Activated gamma-delta T cell (primary cell): ENCODE data around the gene EFNB3.

Source experiments
- DNase-seq: peaks from one replicate; lab custom pipeline; 2025; lab: John Stamatoyannopoulos, UW
- total RNA-seq, 2 donors: gene quantifications; one replicate each; lab custom pipeline; 2026; lab: John Stamatoyannopoulos, UW

EFNB3 gene, protein sequence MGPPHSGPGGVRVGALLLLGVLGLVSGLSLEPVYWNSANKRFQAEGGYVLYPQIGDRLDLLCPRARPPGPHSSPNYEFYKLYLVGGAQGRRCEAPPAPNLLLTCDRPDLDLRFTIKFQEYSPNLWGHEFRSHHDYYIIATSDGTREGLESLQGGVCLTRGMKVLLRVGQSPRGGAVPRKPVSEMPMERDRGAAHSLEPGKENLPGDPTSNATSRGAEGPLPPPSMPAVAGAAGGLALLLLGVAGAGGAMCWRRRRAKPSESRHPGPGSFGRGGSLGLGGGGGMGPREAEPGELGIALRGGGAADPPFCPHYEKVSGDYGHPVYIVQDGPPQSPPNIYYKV
- total RNA-seq: 0 to 0.17 reads per million in 2 donors

DNA sequence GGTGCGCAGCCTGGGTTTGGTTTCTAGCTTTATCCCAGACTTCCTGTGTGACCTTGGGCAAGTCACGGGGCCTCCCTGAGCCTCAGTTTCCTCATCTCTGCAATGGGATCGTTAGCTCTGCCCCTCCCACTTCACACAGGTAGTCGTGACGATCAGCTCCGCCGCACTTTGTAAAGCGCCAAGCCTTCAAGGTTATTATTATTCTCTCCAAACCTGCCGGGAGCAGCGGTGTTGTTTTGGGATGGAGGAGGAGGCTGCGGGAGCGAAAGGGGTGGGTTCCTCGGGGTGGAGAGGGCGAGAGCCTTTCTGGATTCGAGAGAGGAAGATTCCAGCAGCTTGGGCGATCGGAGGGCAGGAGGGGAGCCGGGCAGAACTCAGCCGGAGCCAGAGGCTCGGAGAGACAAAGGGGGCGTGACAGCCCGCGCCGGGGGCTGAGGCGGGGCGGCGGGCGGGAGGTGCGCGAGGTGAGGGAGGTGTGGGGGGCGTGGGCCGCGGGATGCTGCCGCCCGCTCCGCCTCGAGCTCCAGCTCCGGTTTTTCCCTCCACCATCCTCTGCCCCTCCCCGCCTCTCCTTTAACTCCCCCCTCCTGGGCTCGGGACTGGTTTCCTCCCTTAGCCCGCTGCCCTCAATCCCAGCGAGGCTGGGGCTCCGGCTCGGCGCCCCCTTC lies at the start of gene EFNB3:
Gene EFNB3 (plus strand): TSS at position 602 of the 668 bp plus-strand sequence. CDS start 397 bp downstream, outside the sequence.
- no peak for DNase-seq

DNA sequence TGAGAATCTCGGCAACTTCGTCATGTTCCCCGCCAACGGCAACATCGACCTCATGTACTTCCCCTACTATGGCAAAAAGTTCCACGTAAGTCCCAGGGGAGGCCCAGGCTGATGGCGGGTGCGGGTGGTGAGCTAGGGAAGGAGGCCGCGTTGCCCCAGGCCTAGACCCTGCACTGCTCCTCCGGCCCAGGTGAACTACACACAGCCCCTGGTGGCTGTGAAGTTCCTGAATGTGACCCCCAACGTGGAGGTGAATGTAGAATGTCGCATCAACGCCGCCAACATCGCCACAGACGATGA lies 49.5 kb upstream of the EFNB3 start:
- DNase-seq: no peak

DNA sequence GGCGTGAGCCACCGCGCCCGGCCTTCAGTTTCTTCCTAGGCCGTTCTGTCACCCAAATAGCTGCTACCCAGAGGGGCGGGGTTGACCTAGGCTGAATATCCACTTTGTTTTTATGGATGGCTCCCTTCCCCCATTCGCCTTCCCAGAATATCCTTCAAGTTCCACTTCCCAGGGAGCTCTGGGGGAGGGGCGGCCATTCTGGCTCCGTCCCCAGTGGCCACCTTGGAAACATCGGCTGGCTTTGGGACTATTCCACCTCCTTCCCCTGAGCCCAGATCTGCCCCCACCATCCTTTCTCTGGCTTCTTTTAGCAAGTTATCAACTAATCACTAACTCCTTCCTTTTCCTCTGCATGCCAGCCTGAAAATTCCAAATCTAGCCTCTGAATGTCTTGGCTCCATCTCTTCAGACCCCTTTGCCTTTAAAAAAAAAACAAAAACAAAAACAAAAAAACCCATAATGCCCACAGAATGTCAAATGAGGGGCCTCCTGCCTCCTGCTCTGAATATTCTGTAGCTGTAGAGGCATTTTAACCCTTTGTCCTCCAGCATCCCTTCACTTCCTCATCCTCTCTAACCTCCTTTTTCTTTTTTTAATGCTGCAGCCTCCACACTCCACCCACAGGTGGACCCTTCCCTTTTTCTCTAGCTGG lies 47.9 kb upstream of the EFNB3 start:
- DNase-seq: no peak

DNA sequence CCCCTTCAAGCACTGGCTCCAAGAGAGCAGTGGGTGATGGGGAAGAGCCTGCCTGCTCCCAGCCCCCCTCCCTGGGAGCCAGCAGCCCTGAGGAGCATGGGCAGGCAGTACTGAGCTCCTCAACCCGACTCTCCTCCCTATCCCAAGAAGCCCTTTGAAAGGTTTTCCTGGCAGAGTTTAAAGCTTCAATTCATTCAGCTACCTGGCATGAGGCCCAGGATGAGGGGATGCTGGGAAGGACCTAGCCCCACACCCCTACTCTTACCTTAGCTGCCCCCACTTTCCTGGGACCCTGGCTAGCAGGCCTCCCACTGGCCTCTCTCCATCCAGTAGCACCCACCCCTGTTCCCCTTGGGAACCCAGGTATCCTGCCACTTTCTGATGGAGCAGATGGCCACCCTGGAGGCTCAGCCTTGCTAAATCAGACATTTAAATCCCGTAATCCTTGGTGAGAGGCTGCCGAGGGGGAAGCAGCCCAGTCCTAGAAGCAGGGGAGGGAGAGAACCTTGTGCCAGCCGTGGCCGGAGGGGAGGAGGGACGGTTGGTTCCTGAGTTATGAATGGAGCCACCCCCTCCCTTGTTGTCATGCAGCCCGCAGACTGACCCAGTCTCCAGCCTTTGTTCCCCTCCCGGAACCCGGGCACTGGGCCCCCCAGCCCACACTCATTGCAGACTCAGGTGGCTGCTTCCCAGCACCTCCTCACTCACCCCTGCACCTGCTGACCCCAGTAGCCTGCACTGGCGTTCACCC lies 37.2 kb upstream of the EFNB3 start:
- DNase-seq: no peak

DNA sequence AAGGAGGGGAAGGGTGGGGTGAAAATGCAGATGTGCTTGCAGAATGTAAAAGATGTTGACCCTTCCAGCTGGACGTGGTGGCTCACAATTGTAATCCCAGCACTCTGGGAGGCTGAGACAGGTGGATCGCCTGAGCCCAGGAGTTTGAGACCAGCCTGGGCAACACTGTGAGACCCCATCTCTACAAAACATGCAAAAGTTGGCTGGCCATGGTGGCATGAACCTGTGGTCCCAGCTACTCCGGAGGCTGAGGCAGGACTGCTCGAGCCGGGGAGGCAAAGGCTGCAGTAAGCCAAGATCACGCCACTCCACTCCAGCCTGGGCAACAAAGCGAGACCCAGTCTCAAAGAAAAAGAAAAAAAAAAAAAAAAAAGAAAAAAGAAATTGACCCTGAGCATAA lies 36.5 kb upstream of the EFNB3 start:
- DNase-seq: no peak

DNA sequence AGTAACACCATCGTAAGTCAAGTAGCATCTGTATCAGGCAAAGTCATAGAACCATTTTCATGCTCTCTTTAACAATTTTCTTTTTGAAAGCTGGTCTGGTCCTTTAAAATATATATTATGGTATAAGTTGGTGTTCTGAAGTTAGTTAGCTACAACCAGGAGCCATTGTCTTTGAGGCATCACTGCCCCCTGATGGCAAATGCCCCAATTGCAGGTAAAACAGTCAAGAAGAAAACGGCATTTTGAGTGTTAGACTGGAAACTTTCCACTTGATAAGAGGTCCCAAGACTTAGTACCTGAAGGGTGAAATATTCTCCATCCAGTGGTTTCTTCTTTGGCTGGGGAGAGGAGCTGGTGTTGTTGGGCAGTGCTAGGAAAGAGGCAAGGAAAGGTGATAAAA lies 31.8 kb upstream of the EFNB3 start:
- no peak for DNase-seq

DNA sequence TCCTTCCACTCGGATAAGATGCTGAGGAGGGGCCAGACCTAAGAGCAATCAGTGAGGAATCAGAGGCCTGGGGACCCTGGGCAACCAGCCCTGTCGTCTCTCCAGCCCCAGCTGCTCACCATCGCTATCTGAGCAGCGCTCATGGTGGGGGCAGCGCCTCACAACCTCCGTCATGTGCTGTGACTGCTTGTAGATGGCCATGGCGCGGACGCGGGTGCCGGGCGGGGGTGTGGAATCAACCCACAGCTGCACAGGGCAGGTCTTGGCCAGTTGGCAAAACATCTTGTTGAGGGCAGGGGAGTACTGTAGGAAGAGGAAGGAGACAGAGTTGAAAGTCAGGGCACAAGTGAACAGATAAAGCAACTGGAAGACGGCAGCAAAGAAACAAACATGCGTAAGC lies 30.1 kb upstream of the EFNB3 start:
- no peak for DNase-seq

DNA sequence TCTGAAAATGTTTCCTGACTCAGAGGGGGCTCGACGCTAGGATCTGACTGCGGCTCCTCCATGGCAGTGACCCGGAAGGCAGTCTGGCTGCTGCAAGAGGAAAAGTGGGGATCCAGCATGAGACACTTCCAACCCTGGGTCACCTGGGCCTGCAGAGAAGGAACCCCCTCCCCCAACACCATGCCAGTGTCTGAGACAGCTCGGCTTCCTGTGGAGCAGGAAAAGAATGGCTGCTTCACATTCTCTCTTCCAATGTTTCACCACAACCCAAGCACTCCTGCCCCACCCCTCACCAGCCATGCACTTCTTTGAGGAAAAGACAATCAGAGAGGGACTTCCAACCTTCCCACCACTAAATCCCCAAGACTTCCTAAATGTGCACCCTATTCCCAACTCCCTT lies 28.5 kb upstream of the EFNB3 start:
- no peak for DNase-seq

DNA sequence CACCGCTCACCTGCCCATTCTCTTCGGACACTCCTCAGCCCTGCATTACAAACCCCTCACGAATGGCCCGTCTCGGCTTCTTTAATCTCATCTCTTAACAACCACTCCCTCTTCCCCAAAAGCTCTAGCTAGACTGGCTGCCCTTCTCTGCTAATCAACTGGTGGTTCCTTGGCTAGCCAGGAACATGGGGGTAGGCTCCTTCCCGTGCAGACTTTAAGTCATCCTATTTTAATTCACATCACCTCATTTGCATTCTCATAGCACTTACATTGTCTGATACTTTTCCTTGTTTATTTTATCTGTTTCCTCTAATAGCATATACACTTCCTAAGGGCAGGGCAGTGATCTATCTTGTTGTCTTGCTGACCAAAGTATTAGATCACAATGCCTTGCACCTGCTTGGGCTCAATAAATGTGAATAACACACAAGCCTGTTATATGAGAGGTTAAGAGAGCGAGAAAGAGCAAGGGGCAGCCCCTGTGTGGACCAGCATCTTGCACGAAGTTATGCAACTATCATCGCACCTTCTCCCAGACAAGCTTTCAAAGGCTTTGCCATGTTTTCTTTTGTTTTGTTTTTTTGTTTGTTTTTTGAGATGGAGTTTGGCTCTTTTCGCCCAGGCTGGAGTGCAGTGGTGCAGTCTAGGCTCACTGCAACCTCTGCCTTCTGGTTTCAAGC lies 27.5 kb upstream of the EFNB3 start:
- no peak for DNase-seq

DNA sequence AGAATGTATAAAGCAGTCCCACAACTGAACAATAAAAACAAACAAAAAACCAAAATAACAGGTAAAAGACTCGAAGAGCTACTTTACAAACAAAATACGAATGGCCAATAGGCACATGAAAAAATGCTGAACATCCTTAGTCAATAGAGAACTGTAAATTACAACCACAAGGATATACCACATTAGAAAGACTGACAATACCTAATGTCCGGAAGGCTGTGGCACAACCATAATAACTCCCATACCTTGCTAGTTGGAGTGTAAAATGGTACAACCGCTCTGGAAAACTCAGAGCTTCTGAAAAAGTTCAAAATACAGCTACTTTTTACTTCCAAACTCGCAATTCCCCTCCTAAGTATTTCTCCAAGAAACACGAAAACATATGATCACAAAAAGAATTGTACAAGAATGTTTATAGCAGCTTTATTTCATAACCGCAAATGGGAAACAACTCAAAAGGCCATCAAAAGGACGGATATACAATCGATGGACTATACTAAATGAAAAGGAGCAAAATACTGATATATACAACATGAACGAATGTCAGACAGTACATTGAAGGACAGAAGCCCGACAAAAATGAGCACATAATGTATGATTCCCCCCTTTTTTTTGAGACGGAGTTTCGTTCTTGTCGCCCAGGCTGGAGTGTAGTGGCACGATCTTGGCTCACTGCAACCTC lies 20.0 kb upstream of the EFNB3 start:
- DNase-seq: no peak

DNA sequence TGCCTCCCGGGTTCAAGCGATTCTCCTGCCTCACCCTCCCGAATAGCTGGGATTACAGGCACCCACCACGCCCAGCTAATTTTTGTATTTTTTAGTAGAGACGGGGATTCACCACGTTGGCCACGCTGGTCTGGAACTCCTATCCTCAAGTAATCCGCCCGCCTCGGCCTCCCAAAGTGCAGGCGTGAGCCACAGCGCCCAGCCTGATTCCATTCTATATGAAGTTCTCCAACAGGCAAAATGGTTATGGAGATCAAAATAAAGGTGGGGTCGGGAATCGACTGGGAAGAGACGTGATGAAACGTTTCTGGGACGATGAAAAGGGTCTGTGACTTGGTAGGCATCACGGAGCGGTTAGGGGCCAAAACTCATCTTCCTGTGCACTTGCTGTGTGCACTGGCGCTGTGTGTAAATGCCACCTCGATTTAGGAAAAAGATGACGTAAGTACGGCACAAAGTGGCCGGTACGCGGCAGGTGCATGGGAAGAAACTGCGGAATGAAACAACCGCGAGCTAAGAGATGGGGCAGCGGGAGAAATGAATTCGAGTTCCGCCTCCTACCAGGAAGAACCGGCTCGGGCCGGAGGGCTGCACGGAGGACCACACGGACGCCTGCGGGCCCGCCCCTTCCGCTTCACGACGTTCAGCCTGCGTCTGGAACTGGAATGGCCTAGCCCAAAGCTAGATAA lies 19.3 kb upstream of the EFNB3 start:
- peak; percentile 79 for DNase-seq

DNA sequence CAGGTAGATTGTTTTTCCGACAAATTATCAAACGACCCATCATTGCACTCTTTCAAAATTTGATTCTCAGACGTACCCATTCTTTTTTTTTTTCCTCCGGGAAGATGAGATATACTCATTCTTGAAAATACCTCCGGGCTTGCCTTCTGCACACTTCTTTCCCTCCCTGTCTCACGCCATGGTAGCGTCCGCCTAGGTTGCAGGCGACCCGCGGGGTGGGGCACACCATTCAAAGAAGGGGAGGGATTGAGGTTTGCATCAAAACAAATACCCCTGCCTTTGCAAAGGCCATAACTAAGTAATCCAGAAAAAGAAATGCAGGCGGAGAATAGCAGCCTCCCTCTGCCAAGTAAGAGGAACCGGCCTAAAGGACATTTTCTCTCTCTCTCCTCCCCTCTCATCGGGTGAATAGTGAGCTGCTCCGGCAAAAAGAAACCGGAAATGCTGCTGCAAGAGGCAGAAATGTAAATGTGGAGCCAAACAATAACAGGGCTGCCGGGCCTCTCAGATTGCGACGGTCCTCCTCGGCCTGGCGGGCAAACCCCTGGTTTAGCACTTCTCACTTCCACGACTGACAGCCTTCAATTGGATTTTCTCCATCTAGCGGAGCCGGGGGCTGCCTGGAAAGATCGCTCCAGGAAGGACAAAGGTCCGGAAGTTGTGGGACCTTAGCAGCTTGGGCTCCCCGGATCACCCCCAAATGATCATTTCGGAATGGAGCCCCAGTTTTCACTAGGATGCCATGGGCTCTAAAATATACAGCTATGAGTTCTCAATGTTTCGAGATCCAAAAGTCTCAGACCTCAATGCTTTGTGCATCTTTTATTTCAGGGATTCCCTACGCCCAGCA lies 18.6 kb upstream of the EFNB3 start:
- peak; percentile 47 for DNase-seq

DNA sequence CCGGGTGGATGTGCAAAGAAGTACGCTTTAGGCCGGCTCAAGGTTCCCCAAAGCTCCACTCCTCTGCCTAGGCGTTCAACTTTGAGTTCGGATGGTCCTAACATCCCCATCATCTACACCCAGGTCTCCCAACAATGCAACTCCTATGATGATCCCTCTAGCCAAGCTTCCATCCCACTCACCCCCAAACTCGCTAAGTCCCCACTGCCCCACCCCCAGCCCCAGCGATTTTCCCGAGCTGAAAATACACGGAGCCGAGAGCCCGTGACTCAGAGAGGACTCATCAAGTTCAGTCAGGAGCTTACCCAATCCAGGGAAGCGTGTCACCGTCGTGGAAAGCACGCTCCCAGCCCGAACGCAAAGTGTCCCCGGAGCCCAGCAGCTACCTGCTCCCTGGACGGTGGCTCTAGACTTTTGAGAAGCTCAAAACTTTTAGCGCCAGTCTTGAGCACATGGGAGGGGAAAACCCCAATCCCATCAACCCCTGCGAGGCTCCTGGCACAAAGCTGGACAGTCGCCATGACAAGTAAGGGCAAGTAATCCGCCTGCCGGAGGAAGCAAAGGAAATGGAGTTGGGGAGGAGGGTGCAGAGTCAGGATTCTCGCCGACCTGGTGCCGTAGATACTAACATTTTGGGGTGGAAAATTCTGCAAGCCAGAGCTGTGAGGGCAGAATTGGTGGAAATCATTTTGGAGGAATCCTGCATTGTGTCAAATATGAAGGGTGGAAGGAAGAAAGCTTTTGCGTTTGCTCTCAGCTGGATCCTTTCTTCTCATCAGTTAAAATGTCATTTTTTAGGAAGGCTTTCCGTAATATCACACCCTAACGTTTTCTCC lies 17.7 kb upstream of the EFNB3 start, which contains the start of gene TP53:
Gene TP53 (minus strand): TSS at position 419 of the 836 bp plus-strand sequence. CDS start 10,896 bp downstream, outside the sequence.
- no peak for DNase-seq

DNA sequence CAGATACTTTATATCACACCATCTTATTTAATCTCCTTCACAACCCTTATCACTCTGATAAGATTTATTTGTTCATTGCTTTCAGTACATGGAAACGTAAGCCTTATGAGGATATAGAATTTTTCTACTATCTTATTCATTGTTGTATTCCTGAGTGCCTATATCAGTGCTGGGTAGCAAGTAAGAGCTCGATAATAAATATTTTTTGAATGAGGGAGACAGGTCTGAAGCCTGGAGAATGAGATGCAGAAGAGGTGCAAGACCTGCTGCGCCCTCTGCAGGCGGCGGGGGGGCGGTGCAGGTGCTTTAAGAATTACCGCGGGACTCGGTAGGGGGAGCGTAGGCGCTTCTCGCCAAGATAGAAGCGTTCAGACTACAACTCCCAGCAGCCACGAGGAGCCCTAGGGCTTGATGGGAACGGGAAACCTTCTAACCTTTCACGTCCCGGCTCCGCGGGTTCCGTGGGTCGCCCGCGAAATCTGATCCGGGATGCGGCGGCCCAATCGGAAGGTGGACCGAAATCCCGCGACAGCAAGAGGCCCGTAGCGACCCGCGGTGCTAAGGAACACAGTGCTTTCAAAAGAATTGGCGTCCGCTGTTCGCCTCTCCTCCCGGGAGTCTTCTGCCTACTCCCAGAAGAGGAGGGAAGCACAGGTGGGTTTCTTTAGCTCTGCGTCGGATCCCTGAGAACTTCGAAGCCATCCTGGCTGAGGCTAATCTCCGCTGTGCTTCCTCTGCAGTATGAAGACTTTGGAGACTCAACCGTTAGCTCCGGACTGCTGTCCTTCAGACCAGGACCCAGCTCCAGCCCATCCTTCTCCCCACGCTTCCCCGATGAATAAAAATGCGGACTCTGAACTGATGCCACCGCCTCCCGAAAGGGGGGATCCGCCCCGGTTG lies 16.8 kb upstream of the EFNB3 start, which contains the start of gene WRAP53:
Gene WRAP53 (plus strand): TSS at position 570 of the 900 bp plus-strand sequence. CDS start 172 bp downstream, at position 742.
- DNase-seq: peak; percentile 83

DNA sequence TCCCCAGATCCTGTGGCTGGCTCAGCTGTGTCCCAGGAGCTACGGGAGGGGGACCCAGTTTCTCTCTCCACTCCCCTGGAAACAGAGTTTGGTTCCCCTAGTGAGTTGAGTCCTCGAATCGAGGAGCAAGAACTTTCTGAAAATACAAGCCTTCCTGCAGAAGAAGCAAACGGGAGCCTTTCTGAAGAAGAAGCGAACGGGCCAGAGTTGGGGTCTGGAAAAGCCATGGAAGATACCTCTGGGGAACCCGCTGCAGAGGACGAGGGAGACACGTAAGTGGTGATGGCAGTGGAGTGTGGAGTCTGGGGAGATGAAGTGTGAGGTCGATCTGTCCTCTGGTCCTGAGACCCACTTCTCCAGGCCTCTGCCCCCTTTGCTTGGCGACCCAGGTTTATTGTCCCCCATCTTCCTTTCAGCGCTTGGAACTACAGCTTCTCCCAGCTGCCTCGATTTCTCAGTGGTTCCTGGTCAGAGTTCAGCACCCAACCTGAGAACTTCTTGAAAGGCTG lies 16.1 kb upstream of the EFNB3 start:
- DNase-seq: no peak

DNA sequence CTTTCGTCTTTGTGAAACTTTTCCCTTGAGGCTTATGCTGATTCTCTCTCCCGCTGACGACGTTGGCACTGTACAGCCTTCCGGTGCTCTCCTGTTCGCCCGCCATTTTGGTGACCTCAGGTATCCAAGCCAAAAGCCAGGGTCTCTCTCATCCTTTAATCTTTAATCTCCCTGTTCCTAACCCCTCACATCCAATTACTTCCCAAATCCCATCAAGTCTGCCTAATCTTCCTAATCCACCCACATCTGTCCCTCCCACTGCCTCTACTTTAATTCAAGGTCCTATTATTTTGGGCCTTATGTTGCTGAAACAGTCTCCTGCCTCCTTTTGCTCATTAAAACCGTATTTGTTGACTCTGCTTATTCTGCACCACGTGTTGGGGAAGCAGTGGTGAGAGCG lies 9.4 kb upstream of the EFNB3 start:
- DNase-seq: no peak
